Activated naive CD8-positive, alpha-beta T cell treated with anti-CD3 and anti-CD28 coated beads, Interleukin-2, amount 50 U/mL, for 16 hours (primary cell): ENCODE measurements around the gene ATG9A.

Source experiments
- DNase-seq: peaks from one replicate; pipeline ENCODE4 v3.0.0-alpha.2; 2020; ENCODE audit warnings: low read depth, low spot score

The ATG9A gene

GRCh38 chr2:219176818-219177551, 52.5 kb downstream of the ATG9A start, which contains the start of gene CNPPD1:
Gene CNPPD1, minus strand, starts transcription at chr2:219176925. Its CDS starts 97 bp downstream, at chr2:219176828.
- DNase-seq, result peak; percentile 71

- no peak for DNase-seq
Observed at GRCh38 chr2:219175928-219176817, 53.3 kb downstream of the ATG9A start.

- DNase-seq, result no peak
Observed at GRCh38 chr2:219175486-219175885, 54.0 kb downstream of the ATG9A start.

- DNase-seq, result no peak
Observed at GRCh38 chr2:219174801-219175200, 54.6 kb downstream of the ATG9A start.

- no peak for DNase-seq
Observed at GRCh38 chr2:219174146-219174545, 55.3 kb downstream of the ATG9A start.

- DNase-seq, result no peak
Observed at GRCh38 chr2:219173176-219173575, 56.3 kb downstream of the ATG9A start.

- no peak for DNase-seq
Observed at GRCh38 chr2:219172231-219173154, 56.9 kb downstream of the ATG9A start.

- no peak for DNase-seq
Observed at GRCh38 chr2:219171231-219171651, 58.2 kb downstream of the ATG9A start.

- no peak for DNase-seq
Observed at GRCh38 chr2:219169930-219170654, 59.3 kb downstream of the ATG9A start, which contains the start of gene SLC23A3. Gene SLC23A3, minus strand, starts transcription at chr2:219170029. Its CDS starts 45 bp downstream, at chr2:219169984.
